ENCODE results near the gene MAML3. TPM values are rescaled to one million over a fixed set of nuclear protein-coding genes. Genes with fewer than 3 reads are reported as not detected.

MAML3 gene
- total RNA-seq, 1 donor from 2014 or later, result 0.79 TPM

DNA sequence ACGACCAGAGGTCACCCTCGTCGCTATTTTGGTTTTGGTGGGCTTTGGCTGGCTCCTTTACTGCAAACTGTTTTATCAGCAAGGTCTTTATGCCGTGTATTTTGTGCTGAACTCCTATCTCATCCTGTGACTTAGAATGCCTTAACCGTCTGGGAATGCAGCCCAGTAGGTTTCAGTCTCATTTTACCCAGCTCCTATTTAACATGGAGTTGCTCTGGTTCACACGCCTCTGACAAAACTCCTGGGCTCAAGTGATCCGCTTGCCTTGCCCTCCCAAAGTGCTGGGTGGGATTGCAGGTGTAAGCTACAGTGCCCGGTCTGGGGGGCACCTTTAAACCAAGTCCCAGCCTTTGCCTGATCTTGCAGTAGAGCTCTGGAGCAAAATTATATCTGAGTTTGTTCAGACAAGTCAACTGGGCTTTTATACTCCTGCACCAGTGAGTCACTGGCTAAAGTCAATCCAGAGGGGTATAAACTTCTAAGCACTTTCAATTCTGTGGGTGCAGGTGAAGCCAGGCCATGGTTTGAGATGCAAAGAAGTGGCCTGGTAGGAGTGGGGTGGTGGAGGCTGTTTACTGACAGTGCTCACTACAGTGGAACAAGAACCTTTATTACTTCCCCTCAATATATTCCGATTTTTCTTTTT lies 438.1 kb downstream of the MAML3 start:
- DNase-seq (ENCODE audit: low read depth), result peak; percentile 41
- Histone ChIP-seq H3K36me3 (ENCODE audit: control insufficient read depth, insufficient read depth, low read length) (peaks cover 3% of the 10 kb centered on the region), H3K4me3 (ENCODE audit: low read depth, low read length) (no peak overlapping the region), H3K27me3 (ENCODE audit: control insufficient read depth, insufficient read depth, low read length) (no peaks in the 10 kb centered on the region)
- TF ChIP-seq, protein P1, sequence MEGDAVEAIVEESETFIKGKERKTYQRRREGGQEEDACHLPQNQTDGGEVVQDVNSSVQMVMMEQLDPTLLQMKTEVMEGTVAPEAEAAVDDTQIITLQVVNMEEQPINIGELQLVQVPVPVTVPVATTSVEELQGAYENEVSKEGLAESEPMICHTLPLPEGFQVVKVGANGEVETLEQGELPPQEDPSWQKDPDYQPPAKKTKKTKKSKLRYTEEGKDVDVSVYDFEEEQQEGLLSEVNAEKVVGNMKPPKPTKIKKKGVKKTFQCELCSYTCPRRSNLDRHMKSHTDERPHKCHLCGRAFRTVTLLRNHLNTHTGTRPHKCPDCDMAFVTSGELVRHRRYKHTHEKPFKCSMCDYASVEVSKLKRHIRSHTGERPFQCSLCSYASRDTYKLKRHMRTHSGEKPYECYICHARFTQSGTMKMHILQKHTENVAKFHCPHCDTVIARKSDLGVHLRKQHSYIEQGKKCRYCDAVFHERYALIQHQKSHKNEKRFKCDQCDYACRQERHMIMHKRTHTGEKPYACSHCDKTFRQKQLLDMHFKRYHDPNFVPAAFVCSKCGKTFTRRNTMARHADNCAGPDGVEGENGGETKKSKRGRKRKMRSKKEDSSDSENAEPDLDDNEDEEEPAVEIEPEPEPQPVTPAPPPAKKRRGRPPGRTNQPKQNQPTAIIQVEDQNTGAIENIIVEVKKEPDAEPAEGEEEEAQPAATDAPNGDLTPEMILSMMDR (IDR thresholded peaks at IDR 0.05; ENCODE audit: insufficient read depth, low read length, severe bottlenecking), result no peak
- FAIRE-seq, result no peak

DNA sequence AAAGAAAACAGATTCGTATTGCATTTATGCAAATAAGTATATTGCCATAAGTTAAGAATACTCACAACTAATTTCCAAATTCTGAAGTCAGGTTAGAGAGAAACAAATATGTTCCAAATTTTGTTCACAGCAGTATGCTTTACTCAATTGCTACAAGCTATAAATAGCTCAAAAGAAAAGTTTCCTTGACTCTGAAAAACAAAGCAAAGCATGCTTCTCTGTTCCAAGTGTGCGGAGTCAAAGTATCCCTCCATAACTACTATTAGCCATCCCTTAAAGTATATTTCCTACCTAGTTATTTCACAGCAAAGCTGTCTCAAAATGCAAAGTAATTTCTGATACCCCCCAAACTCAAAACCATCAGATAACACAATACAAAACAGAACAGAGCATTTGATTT lies 441.1 kb downstream of the MAML3 start:
- TF ChIP-seq, protein P1 (IDR thresholded peaks at IDR 0.05; ENCODE audit: insufficient read depth, low read length, severe bottlenecking), result no peak
- no peak overlapping the region for H3K4me3 ChIP-seq (ENCODE audit: low read depth, low read length)
- FAIRE-seq (no peak), DNase-seq (ENCODE audit: low read depth) (no peak)
- no peaks in the 10 kb centered on the region for H3K36me3 ChIP-seq (ENCODE audit: control insufficient read depth, insufficient read depth, low read length)
- no peaks in the 10 kb centered on the region for H3K27me3 ChIP-seq (ENCODE audit: control insufficient read depth, insufficient read depth, low read length)

DNA sequence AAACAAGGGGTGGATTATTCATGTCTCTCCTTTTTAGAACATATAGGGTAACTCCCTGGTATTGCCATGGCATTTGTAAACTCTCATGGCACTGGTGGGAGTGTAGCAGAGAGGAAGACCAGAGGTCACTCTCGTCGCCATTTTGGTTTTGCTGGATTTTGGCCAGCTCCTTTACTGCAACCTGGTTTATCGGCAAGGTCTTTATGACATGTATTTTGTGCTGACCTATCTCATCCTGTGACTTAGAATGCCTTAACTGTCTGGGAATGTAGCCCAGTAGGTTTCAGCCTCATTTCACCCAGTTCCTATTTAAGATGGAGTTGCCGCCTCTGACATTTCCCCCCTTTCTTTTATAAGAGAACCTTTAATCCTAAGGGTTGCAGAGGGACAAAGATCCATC lies 442.5 kb downstream of the MAML3 start:
- Histone ChIP-seq H3K36me3 (ENCODE audit: control insufficient read depth, insufficient read depth, low read length) (no peaks in the 10 kb centered on the region), H3K27me3 (ENCODE audit: control insufficient read depth, insufficient read depth, low read length) (no peaks in the 10 kb centered on the region), H3K4me3 (ENCODE audit: low read depth, low read length) (no peak overlapping the region)
- peak; percentile 80 for DNase-seq (ENCODE audit: low read depth)
- TF ChIP-seq, protein P1 (IDR thresholded peaks at IDR 0.05; ENCODE audit: insufficient read depth, low read length, severe bottlenecking), result no peak
- FAIRE-seq, result no peak

DNA sequence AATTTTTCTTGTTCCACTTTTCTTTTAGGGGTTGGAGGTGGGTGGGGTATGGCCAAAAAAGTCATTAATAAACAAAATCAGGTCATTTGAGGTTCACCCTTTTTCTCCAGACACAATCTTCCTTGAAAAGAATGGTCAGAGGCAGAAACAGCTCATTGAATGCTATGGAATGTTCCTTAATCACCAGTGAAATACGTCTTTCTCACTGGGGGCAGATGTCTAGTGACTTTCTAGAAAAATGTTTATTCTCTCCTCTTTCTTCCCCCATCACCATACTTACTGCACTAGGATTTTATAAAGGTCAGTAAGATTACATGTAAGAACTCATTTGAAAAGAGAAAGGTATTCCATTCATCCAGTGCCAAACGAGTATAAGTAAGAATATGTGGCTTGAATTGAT lies 443.9 kb downstream of the MAML3 start:
- DNase-seq (ENCODE audit: low read depth) (peak; percentile 18), FAIRE-seq (no peak)
- H3K27me3 ChIP-seq (ENCODE audit: control insufficient read depth, insufficient read depth, low read length), result no peaks in the 10 kb centered on the region
- H3K36me3 ChIP-seq (ENCODE audit: control insufficient read depth, insufficient read depth, low read length), result peaks cover 4% of the 10 kb centered on the region
- no peak overlapping the region for H3K4me3 ChIP-seq (ENCODE audit: low read depth, low read length)
- TF ChIP-seq, protein P1 (IDR thresholded peaks at IDR 0.05; ENCODE audit: insufficient read depth, low read length, severe bottlenecking), result no peak

DNA sequence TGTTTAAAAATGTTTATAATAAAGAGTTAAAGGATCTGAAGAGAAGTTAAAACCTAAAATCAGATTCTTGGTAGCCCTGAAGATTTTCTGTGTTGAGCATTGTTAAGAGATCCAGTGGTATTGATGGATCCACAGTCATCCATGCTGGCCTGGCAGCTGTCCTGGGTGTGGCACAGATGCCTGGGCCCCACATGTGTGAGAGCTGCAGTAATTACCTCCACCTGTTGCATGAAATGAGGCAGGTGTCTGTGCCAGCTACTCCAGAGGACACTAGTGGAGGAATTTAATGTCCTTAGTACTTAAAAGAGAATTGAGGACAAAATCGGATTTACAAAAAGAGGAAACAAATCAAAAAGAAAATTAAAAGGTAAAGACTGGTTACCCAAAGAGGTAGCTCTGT lies 444.3 kb downstream of the MAML3 start:
- DNase-seq (ENCODE audit: low read depth) (no peak), FAIRE-seq (no peak)
- TF ChIP-seq, protein P1 (IDR thresholded peaks at IDR 0.05; ENCODE audit: insufficient read depth, low read length, severe bottlenecking), result no peak

DNA sequence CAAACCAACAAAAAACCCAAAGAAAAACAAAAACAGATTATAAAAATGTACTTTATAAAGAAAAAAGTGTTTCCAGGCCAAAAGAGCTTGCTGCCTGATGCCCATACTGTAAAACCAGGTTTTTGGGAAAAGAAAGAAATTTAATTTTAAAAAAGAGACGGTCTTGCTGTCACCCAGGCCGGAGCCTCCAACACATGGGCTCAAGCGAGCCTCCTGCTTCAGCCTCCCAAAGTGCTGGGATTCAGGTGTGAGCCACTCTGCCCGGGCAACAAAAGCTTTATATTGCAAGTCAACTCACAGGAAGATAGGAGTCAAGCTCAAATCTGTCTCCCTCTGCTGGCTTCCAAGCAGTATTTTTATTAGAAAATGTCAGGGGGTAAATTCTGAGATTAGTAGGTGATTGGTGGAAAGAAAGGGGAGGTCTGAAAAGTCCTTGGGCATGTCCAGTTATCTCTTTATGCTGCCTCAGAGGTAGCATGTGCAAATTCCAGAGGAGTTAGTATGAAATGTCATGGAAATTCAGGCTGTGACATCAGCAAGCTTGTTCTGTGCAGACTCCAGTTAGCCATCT lies 449.0 kb downstream of the MAML3 start:
- peaks cover 9% of the 10 kb centered on the region for H3K36me3 ChIP-seq (ENCODE audit: control insufficient read depth, insufficient read depth, low read length)
- TF ChIP-seq, protein P1 (IDR thresholded peaks at IDR 0.05; ENCODE audit: insufficient read depth, low read length, severe bottlenecking), result peak; percentile 24
- FAIRE-seq, result no peak
- H3K27me3 ChIP-seq (ENCODE audit: control insufficient read depth, insufficient read depth, low read length), result no peaks in the 10 kb centered on the region
- H3K4me3 ChIP-seq (ENCODE audit: low read depth, low read length), result no peak overlapping the region
- DNase-seq (ENCODE audit: low read depth), result peak; percentile 28

More for the DNA sequence above, 444.3 kb downstream of the MAML3 start:
- Histone ChIP-seq H3K4me3 (ENCODE audit: low read depth, low read length) (no peak overlapping the region), H3K27me3 (ENCODE audit: control insufficient read depth, insufficient read depth, low read length) (no peaks in the 10 kb centered on the region), H3K36me3 (ENCODE audit: control insufficient read depth, insufficient read depth, low read length) (peaks cover 4% of the 10 kb centered on the region)

Data from bronchial epithelial cell (primary cell).